ENCODE results near the gene MPZL1.
A peak's percentile ranks its signal among the peaks of the same experiment; 100 is the strongest.

The MPZL1 gene

GRCh38 chr1:167812972-167813371, 91.2 kb downstream of the MPZL1 start:
- no peaks in the 10 kb centered on the region for H3K4me1 ChIP-seq (ENCODE audit: control insufficient read depth in 5 of 5, insufficient read depth in 5 of 5, low read length in 5 of 5)
- H3K27me3 ChIP-seq (ENCODE audit: control insufficient read depth in 5 of 5, insufficient read depth in 4 of 5, low read length in 5 of 5) = no peaks in the 10 kb centered on the region
- peaks cover 0 to 3% (median 0%) of the 10 kb centered on the region in 5 donors for H3K9me3 ChIP-seq (ENCODE audit: control insufficient read depth in 5 of 5, low read length in 5 of 5)
- H3K27ac ChIP-seq (ENCODE audit: low read depth, low read length) = no peak overlapping the region
- H3K9ac ChIP-seq (ENCODE audit: low read length in 5 of 5) = no peak overlapping the region
- H3K36me3 ChIP-seq (ENCODE audit: control insufficient read depth in 5 of 5, insufficient read depth in 5 of 5, low read length in 5 of 5) = no peaks in the 10 kb centered on the region
- no peak overlapping the region for H3K4me3 ChIP-seq (ENCODE audit: low read depth in 1 of 5, low read length in 5 of 5)

GRCh38 chr1:167815650-167816049, 93.9 kb downstream of the MPZL1 start:
- H3K4me1 ChIP-seq (ENCODE audit: control insufficient read depth in 5 of 5, insufficient read depth in 5 of 5, low read length in 5 of 5) = peaks cover 0 to 4% (median 0%) of the 10 kb centered on the region in 5 donors
- peaks cover 0 to 3% (median 0%) of the 10 kb centered on the region in 5 donors for H3K9me3 ChIP-seq (ENCODE audit: control insufficient read depth in 5 of 5, low read length in 5 of 5)
- no peak overlapping the region for H3K9ac ChIP-seq (ENCODE audit: low read length in 5 of 5)
- H3K4me3 ChIP-seq (ENCODE audit: low read depth in 1 of 5, low read length in 5 of 5) = no peak overlapping the region
- H3K27me3 ChIP-seq (ENCODE audit: control insufficient read depth in 5 of 5, insufficient read depth in 4 of 5, low read length in 5 of 5) = no peaks in the 10 kb centered on the region
- no peak overlapping the region for H3K27ac ChIP-seq (ENCODE audit: low read depth, low read length)
- H3K36me3 ChIP-seq (ENCODE audit: control insufficient read depth in 5 of 5, insufficient read depth in 5 of 5, low read length in 5 of 5) = no peaks in the 10 kb centered on the region

- Histone ChIP-seq H3K9ac (ENCODE audit: low read length in 5 of 5) (peak overlapping the region in 3 of 5 donors; percentile 32 to 48 (median 47)), H3K4me1 (ENCODE audit: control insufficient read depth in 5 of 5, insufficient read depth in 5 of 5, low read length in 5 of 5) (peaks cover 0 to 4% (median 0%) of the 10 kb centered on the region in 5 donors), H3K36me3 (ENCODE audit: control insufficient read depth in 5 of 5, insufficient read depth in 5 of 5, low read length in 5 of 5) (no peaks in the 10 kb centered on the region), H3K4me3 (ENCODE audit: low read depth in 1 of 5, low read length in 5 of 5) (peak overlapping the region; percentile 22 to 51 (median 42)), H3K9me3 (ENCODE audit: control insufficient read depth in 5 of 5, low read length in 5 of 5) (peaks cover 0 to 2% (median 0%) of the 10 kb centered on the region in 5 donors), H3K27ac (ENCODE audit: low read depth, low read length) (peak overlapping the region; percentile 54), H3K27me3 (ENCODE audit: control insufficient read depth in 5 of 5, insufficient read depth in 4 of 5, low read length in 5 of 5) (no peaks in the 10 kb centered on the region)
These were observed 98.3 kb downstream of the MPZL1 start for GRCh38 chr1:167819849-167820683.

GRCh38 chr1:167820684-167821355, 99.0 kb downstream of the MPZL1 start:
- no peaks in the 10 kb centered on the region for H3K27me3 ChIP-seq (ENCODE audit: control insufficient read depth in 5 of 5, insufficient read depth in 4 of 5, low read length in 5 of 5)
- no peaks in the 10 kb centered on the region for H3K36me3 ChIP-seq (ENCODE audit: control insufficient read depth in 5 of 5, insufficient read depth in 5 of 5, low read length in 5 of 5)
- H3K9me3 ChIP-seq (ENCODE audit: control insufficient read depth in 5 of 5, low read length in 5 of 5) = no peaks in the 10 kb centered on the region
- peaks cover 0 to 4% (median 0%) of the 10 kb centered on the region in 5 donors for H3K4me1 ChIP-seq (ENCODE audit: control insufficient read depth in 5 of 5, insufficient read depth in 5 of 5, low read length in 5 of 5)
- no peak overlapping the region for H3K4me3 ChIP-seq (ENCODE audit: low read depth in 1 of 5, low read length in 5 of 5)
- no peak overlapping the region for H3K9ac ChIP-seq (ENCODE audit: low read length in 5 of 5)
- peak overlapping the region; percentile 54 for H3K27ac ChIP-seq (ENCODE audit: low read depth, low read length)

- H3K4me1 ChIP-seq (ENCODE audit: control insufficient read depth in 5 of 5, insufficient read depth in 5 of 5, low read length in 5 of 5) = peaks cover 0 to 4% (median 0%) of the 10 kb centered on the region in 5 donors
- no peaks in the 10 kb centered on the region for H3K27me3 ChIP-seq (ENCODE audit: control insufficient read depth in 5 of 5, insufficient read depth in 4 of 5, low read length in 5 of 5)
- H3K9ac ChIP-seq (ENCODE audit: low read length in 5 of 5) = no peak overlapping the region
- H3K4me3 ChIP-seq (ENCODE audit: low read depth in 1 of 5, low read length in 5 of 5) = no peak overlapping the region
- no peaks in the 10 kb centered on the region for H3K36me3 ChIP-seq (ENCODE audit: control insufficient read depth in 5 of 5, insufficient read depth in 5 of 5, low read length in 5 of 5)
- H3K27ac ChIP-seq (ENCODE audit: low read depth, low read length) = no peak overlapping the region
- no peaks in the 10 kb centered on the region for H3K9me3 ChIP-seq (ENCODE audit: control insufficient read depth in 5 of 5, low read length in 5 of 5)
These were observed 99.5 kb downstream of the MPZL1 start for GRCh38 chr1:167821356-167821685.

GRCh38 chr1:167821969-167822685, 100.3 kb downstream of the MPZL1 start:
- Histone ChIP-seq H3K27me3 (ENCODE audit: control insufficient read depth in 5 of 5, insufficient read depth in 4 of 5, low read length in 5 of 5) (no peaks in the 10 kb centered on the region), H3K9me3 (ENCODE audit: control insufficient read depth in 5 of 5, low read length in 5 of 5) (no peaks in the 10 kb centered on the region), H3K9ac (ENCODE audit: low read length in 5 of 5) (no peak overlapping the region), H3K4me3 (ENCODE audit: low read depth in 1 of 5, low read length in 5 of 5) (no peak overlapping the region), H3K4me1 (ENCODE audit: control insufficient read depth in 5 of 5, insufficient read depth in 5 of 5, low read length in 5 of 5) (peaks cover 0 to 4% (median 0%) of the 10 kb centered on the region in 5 donors), H3K36me3 (ENCODE audit: control insufficient read depth in 5 of 5, insufficient read depth in 5 of 5, low read length in 5 of 5) (no peaks in the 10 kb centered on the region), H3K27ac (ENCODE audit: low read depth, low read length) (no peak overlapping the region)

GRCh38 chr1:167824163-167824794, 102.5 kb downstream of the MPZL1 start:
- H3K36me3 ChIP-seq (ENCODE audit: control insufficient read depth in 5 of 5, insufficient read depth in 5 of 5, low read length in 5 of 5) = no peaks in the 10 kb centered on the region
- no peak overlapping the region for H3K4me3 ChIP-seq (ENCODE audit: low read depth in 1 of 5, low read length in 5 of 5)
- H3K27ac ChIP-seq (ENCODE audit: low read depth, low read length) = no peak overlapping the region
- peaks cover 0 to 4% (median 0%) of the 10 kb centered on the region in 5 donors for H3K4me1 ChIP-seq (ENCODE audit: control insufficient read depth in 5 of 5, insufficient read depth in 5 of 5, low read length in 5 of 5)
- H3K9ac ChIP-seq (ENCODE audit: low read length in 5 of 5) = no peak overlapping the region
- no peaks in the 10 kb centered on the region for H3K27me3 ChIP-seq (ENCODE audit: control insufficient read depth in 5 of 5, insufficient read depth in 4 of 5, low read length in 5 of 5)
- H3K9me3 ChIP-seq (ENCODE audit: control insufficient read depth in 5 of 5, low read length in 5 of 5) = no peaks in the 10 kb centered on the region

- Histone ChIP-seq H3K4me1 (ENCODE audit: control insufficient read depth in 5 of 5, insufficient read depth in 5 of 5, low read length in 5 of 5) (no peaks in the 10 kb centered on the region), H3K27me3 (ENCODE audit: control insufficient read depth in 5 of 5, insufficient read depth in 4 of 5, low read length in 5 of 5) (no peaks in the 10 kb centered on the region), H3K9me3 (ENCODE audit: control insufficient read depth in 5 of 5, low read length in 5 of 5) (no peaks in the 10 kb centered on the region), H3K27ac (ENCODE audit: low read depth, low read length) (no peak overlapping the region), H3K4me3 (ENCODE audit: low read depth in 1 of 5, low read length in 5 of 5) (no peak overlapping the region), H3K36me3 (ENCODE audit: control insufficient read depth in 5 of 5, insufficient read depth in 5 of 5, low read length in 5 of 5) (no peaks in the 10 kb centered on the region), H3K9ac (ENCODE audit: low read length in 5 of 5) (no peak overlapping the region)
These were observed 103.8 kb downstream of the MPZL1 start for GRCh38 chr1:167825419-167826079.

GRCh38 chr1:167826127-167826526, 104.3 kb downstream of the MPZL1 start:
- no peak overlapping the region for H3K9ac ChIP-seq (ENCODE audit: low read length in 5 of 5)
- H3K27me3 ChIP-seq (ENCODE audit: control insufficient read depth in 5 of 5, insufficient read depth in 4 of 5, low read length in 5 of 5) = no peaks in the 10 kb centered on the region
- H3K4me1 ChIP-seq (ENCODE audit: control insufficient read depth in 5 of 5, insufficient read depth in 5 of 5, low read length in 5 of 5) = no peaks in the 10 kb centered on the region
- H3K27ac ChIP-seq (ENCODE audit: low read depth, low read length) = no peak overlapping the region
- no peaks in the 10 kb centered on the region for H3K36me3 ChIP-seq (ENCODE audit: control insufficient read depth in 5 of 5, insufficient read depth in 5 of 5, low read length in 5 of 5)
- no peak overlapping the region for H3K4me3 ChIP-seq (ENCODE audit: low read depth in 1 of 5, low read length in 5 of 5)
- H3K9me3 ChIP-seq (ENCODE audit: control insufficient read depth in 5 of 5, low read length in 5 of 5) = no peaks in the 10 kb centered on the region

All from subcutaneous abdominal adipose tissue (tissue), 5 donors.